ENCODE measurements around the gene RAB31. TPM values are rescaled to one million over a fixed set of nuclear protein-coding genes. Genes with fewer than 3 reads are reported as not detected.
A peak's percentile ranks its signal among the peaks of the same experiment; 100 is the strongest.

Gene RAB31
- total RNA-seq, 3 donors from 2014 or later: 0.40 to 1.8 (median 1.2) TPM

DNA sequence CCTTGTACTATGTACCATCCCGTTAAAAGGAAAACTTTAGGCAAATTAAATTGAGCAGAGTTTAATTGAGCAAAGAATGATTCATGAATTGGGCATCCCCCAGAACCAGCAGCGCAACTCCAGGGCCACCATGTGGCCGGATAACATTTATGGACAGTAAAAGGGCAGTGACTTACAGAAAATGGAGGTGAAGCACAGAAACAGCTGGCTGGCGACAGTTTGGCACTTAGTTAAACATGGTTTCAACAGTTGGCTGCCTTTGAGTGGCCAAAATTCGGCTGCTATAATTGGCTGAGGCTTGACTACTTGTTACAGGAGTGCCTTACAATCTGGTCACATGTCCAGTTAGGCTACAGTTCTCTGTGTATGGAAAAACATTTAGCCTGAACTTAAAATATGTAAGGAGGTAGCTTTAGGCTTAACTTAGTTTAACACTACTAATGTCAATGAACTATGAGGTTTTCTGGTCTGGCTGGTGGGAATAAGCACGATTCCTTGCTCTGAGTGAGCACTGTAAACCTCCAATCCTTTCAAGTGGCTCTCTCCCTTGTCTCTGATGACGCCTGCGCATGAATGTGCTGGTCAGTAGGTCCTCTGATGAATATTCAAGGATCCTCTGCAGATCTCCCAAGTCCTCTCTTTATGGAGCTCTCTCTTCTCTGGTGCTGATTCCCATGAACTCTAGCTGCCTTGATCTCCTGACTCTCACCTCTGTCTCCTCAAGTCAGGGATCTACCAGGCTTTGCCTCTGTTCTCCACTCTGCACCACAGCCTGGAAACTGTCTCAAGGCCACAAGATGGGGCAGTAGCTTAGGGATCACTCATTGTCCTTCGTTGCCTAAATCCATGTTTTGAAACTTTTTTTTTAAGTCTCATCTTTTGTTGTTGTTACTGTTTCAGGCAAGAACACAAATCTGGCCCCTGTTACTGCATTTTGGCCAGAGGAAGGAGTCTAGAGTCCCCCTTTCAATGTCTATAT is 24.4 kb upstream of the RAB31 start:
- Mint-ChIP-seq H3K27me3 (ENCODE audit: low read depth) (peaks cover 19% of the 10 kb centered on the region), H3K4me3 (no peak overlapping the region), H3K36me3 (ENCODE audit: insufficient read depth) (no peaks in the 10 kb centered on the region), H3K9me3 (no peaks in the 10 kb centered on the region), H3K4me1 (ENCODE audit: low read depth) (peaks cover 6% of the 10 kb centered on the region)
- ATAC-seq (no peak), DNase-seq (no peak)

DNA sequence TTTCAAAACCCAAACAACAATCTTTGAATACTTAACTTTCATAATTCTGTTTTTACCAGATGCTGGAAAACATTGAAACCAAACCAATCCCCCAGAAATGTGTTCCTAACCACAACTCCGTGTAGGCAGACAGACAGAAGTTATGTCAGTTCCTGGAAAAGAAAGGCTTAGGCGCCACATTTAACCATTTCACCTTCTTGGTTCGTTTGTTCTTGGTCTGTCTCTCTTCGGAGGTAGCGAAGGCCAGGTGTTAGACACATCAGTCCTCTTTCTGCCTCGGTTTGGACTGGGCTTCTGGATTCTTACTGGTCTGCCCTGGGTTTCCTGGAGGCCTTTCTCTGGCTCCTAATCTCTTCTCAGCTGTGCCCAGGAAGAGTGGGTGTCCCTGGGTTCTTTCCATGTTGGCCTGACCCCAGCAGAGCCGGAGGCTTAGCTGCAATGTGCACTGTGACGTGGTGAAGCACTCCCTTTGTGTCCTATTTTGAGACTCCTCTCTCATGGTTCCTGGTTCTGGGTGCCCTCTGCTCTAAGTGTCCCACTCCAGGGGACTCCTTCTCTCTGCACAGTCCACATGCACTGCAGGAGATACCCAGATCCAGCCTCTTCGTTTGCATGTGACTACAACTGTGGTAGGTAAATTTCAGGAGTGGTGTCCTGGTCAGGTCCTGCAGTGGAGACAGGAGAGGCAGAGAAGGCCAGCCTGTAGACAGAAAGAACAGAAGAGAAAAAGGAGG is 23.1 kb upstream of the RAB31 start:
- H3K36me3 Mint-ChIP-seq (ENCODE audit: insufficient read depth): no peaks in the 10 kb centered on the region
- peak; percentile 41 to 46 for ATAC-seq
- no peak for DNase-seq
- no peaks in the 10 kb centered on the region for H3K9me3 Mint-ChIP-seq
- H3K27me3 Mint-ChIP-seq (ENCODE audit: low read depth): peaks cover 19% of the 10 kb centered on the region
- peaks cover 6% of the 10 kb centered on the region for H3K4me1 Mint-ChIP-seq (ENCODE audit: low read depth)
- no peak overlapping the region for H3K4me3 Mint-ChIP-seq

DNA sequence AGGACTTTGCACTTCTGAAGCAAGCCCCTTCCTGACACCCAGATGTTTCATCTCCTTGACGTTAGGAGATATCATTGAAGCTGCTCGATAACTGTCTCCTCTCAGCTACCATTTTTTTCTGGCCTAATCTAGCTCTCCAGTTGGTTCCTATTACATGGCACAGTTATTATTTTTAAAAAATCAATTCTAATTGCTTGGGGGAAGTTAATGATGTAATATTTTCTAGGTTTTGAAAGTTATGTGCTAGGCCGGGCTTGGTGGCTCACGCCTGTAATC is 22.5 kb upstream of the RAB31 start:
- Mint-ChIP-seq H3K4me1 (ENCODE audit: low read depth) (peaks cover 6% of the 10 kb centered on the region), H3K36me3 (ENCODE audit: insufficient read depth) (no peaks in the 10 kb centered on the region), H3K4me3 (no peak overlapping the region), H3K9me3 (no peaks in the 10 kb centered on the region), H3K27me3 (ENCODE audit: low read depth) (peaks cover 21% of the 10 kb centered on the region)
- DNase-seq (no peak), ATAC-seq (no peak)

DNA sequence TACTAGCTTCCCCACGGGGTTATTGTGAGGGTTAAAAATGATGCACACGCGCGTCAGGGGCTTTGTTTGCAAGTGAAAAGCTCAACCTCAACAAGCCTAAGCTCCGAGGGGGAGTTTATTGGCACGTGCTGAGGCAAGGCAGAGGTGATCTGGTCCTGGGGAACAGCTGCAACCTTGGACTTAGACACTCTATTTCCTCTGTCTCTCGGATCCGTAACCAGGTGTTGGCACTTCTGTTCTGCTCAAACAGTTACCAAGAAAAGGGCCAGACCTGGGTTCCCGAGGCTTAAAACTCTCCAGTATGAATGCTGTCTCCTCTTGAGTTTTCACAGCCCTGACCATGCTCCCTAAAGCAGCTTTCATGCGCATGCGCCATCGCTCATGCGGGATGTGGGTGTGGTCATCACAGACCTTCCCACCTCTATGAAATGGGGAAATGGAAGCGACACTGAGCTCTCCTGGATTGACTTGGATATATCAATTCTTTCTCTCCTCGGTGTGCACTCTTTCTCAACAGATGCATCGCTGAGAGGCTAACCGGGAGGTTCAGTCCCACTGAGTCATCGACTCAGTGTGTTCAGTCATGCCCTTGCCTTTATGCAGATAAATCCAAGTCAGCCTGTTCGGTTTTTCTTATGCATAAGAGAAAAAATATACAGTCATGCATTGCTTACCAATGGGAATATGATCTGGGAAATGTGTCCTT is 19.9 kb upstream of the RAB31 start:
- Mint-ChIP-seq H3K36me3 (ENCODE audit: insufficient read depth) (no peaks in the 10 kb centered on the region), H3K4me3 (no peak overlapping the region), H3K9me3 (no peaks in the 10 kb centered on the region), H3K4me1 (ENCODE audit: low read depth) (peaks cover 6% of the 10 kb centered on the region), H3K27me3 (ENCODE audit: low read depth) (peaks cover 15% of the 10 kb centered on the region)
- DNase-seq (no peak), ATAC-seq (no peak)

DNA sequence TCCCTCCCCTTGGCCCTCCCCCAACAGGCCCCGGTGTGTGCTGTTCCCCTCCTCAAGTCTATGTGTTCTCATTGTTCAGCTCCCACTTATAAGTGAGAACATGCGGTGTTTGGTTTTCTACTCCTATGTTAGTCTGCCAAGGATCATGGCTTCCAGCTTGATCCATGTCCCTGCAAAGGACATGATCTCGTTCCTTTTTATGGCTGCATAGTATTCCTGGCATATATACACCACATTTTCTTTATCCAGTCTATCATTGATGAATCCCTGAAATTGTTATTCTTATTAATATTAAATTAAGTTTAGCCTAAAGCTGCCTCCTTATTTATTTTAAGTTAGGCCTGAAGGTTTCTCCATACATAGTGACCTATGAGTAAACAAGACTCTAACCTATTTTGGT is 18.8 kb upstream of the RAB31 start:
- no peak overlapping the region for H3K4me3 Mint-ChIP-seq
- ATAC-seq: no peak
- no peaks in the 10 kb centered on the region for H3K9me3 Mint-ChIP-seq
- H3K36me3 Mint-ChIP-seq (ENCODE audit: insufficient read depth): no peaks in the 10 kb centered on the region
- H3K27me3 Mint-ChIP-seq (ENCODE audit: low read depth): peaks cover 15% of the 10 kb centered on the region
- no peak for DNase-seq
- H3K4me1 Mint-ChIP-seq (ENCODE audit: low read depth): peaks cover 6% of the 10 kb centered on the region

DNA sequence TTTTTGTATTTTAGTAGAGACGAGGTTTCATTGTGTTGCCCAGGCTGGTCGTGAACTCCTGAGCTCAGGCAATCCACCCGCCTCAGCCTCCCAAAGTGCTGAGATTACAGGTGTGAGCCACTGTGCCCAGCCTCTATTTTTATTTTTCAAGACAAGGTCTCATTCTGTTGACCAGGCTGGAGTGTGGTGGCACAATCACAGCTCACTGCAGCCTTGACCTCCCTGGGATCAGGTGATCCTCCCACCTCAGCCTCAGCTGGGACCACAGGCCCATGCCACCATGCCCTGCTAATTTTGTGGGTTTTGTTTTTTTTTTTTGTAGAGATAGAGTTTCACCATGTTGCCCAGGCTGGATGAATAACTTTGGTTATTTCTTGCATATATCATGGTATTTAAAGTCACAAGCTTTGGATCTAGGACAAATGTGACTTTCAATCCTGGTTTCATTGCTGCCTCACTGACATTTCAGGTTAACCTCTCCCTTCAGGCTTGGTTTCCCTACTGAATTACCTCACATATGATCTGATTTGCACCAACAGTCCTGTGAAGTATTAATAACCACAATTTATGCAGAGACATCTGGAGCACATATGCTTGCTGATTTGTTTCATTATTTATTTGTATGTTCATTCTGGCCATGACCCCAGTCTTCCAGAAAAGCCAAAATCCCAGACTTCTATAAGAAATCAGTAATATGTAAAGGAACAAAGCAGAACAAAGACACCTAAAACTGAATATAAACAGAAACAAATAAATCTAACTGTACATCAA is 17.5 kb upstream of the RAB31 start:
- Mint-ChIP-seq H3K9me3 (no peaks in the 10 kb centered on the region), H3K4me3 (no peak overlapping the region), H3K27me3 (ENCODE audit: low read depth) (peaks cover 11% of the 10 kb centered on the region), H3K36me3 (ENCODE audit: insufficient read depth) (no peaks in the 10 kb centered on the region), H3K4me1 (ENCODE audit: low read depth) (no peaks in the 10 kb centered on the region)
- DNase-seq (no peak), ATAC-seq (no peak)

DNA sequence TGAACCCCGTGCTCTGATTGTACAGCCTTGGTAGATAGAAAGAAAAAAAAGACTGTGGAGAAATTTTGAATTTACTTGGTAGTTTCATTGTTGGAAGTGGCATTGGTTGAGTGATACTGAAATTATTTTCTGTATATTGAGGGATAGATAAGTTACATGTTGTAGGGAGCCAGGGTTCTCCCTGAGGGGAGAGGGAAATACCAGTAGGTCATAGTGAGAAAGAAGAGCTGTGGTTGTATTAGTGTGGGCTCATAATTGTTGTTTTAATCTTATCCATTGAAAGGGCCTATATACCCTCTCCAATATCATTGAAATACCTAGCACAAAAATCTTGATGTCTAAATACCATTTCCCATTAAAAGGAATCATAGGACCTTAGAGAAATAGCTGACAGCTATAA is 16.9 kb upstream of the RAB31 start:
- Mint-ChIP-seq H3K36me3 (ENCODE audit: insufficient read depth) (no peaks in the 10 kb centered on the region), H3K4me1 (ENCODE audit: low read depth) (peaks cover under 1% of the 10 kb centered on the region), H3K27me3 (ENCODE audit: low read depth) (peaks cover 10% of the 10 kb centered on the region), H3K4me3 (no peak overlapping the region), H3K9me3 (no peaks in the 10 kb centered on the region)
- DNase-seq (no peak), ATAC-seq (no peak)

DNA sequence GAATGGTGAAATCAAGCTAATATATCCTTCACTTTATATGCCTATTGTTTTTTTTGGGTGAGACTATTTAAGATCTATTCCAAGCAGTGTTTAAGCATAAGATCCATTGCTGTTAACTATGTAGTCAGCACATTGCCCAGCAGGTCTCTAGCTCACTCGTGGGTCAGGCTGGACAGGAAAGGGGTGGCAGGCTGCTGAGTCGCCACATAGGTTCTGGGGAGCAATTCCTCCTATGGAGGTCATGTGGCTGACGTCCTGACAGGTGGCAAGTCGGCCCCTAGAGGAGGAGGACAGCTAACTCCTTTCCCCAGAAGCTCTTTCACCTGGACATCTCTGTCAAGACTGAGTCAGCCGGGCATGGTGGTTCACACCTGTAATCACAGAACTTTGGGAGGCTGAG is 13.9 kb upstream of the RAB31 start:
- Mint-ChIP-seq H3K27me3 (ENCODE audit: low read depth) (peaks cover 12% of the 10 kb centered on the region), H3K9me3 (no peaks in the 10 kb centered on the region), H3K36me3 (ENCODE audit: insufficient read depth) (no peaks in the 10 kb centered on the region), H3K4me1 (ENCODE audit: low read depth) (peaks cover 3% of the 10 kb centered on the region), H3K4me3 (no peak overlapping the region)
- no peak for ATAC-seq
- no peak for DNase-seq

DNA sequence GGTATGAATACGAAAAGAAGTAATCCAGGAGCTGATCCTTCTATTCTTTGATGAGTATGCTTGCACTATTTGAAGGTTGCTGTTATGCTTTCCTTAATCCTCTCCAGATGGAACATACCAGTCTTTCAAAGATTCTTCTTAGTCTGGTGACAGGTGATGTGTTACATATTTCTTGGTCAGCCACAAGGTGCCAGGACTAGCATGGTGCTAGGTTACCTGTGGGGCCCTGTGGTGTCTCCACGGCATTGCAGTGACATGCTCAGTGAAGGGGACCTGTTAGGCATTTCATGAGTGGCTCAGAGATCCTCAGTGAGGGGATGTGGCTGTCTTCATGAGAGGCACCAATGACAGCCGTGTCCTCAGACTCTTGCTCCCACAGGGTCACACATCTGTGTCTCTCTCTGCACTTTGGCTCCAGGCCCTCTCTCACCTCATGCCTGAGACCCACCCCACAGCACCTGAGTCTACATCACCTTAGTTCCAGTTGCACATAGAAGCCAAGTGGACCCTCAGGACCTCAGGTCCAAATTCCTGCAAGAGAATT is 13.1 kb upstream of the RAB31 start:
- ATAC-seq: no peak
- Mint-ChIP-seq H3K4me3 (no peak overlapping the region), H3K27me3 (ENCODE audit: low read depth) (peaks cover 12% of the 10 kb centered on the region)

DNA sequence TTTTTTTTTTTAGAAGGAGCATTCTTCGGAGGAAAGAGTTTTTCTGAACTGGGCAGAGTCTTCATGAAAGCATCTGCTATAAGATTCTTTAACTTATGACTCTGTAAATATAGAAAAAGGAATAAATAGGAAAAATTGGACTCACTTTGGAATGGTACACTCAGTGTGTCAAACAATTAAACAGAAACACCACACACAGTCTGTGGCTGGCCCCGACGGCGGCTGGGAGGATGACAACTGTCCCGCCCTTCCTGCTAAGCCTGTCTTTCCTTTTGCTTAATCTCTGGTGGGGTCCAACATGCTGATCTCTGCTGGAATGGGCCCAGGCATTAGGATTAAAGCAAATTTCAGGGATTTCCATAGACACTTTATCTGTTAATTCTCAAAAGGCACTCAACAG is 12.5 kb upstream of the RAB31 start:
- H3K9me3 Mint-ChIP-seq: no peaks in the 10 kb centered on the region
- H3K4me1 Mint-ChIP-seq (ENCODE audit: low read depth): peaks cover 3% of the 10 kb centered on the region
- H3K4me3 Mint-ChIP-seq: no peak overlapping the region
- DNase-seq (no peak), ATAC-seq (no peak)
- no peaks in the 10 kb centered on the region for H3K36me3 Mint-ChIP-seq (ENCODE audit: insufficient read depth)
- H3K27me3 Mint-ChIP-seq (ENCODE audit: low read depth): peaks cover 10% of the 10 kb centered on the region

More for the DNA sequence above, 13.1 kb upstream of the RAB31 start:
- no peaks in the 10 kb centered on the region for H3K36me3 Mint-ChIP-seq (ENCODE audit: insufficient read depth)
- DNase-seq: no peak
- peaks cover 3% of the 10 kb centered on the region for H3K4me1 Mint-ChIP-seq (ENCODE audit: low read depth)
- H3K9me3 Mint-ChIP-seq: no peaks in the 10 kb centered on the region

DNA sequence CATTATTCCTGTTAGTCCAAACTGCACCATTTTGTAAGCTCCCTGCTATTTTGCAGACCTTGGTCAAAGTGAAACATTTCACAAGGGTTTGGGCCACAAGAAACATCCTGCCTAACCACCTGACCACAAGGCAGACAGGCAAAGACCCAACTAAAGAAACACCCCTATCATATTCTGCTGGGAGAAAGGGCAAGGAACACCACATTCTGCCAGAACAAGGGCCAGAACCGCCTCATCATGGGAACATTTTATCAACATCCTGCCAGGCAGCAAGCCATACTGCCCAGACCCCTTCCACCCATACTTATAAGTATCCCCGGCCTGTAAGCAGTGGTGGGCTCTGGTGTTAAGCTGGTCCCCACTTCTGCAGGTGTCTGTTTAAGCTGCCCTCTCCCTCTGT is 12.0 kb upstream of the RAB31 start:
- Mint-ChIP-seq H3K4me1 (ENCODE audit: low read depth) (peaks cover 3% of the 10 kb centered on the region), H3K9me3 (no peaks in the 10 kb centered on the region), H3K27me3 (ENCODE audit: low read depth) (peaks cover 9% of the 10 kb centered on the region), H3K36me3 (ENCODE audit: insufficient read depth) (no peaks in the 10 kb centered on the region), H3K4me3 (no peak overlapping the region)
- ATAC-seq: no peak
- DNase-seq: no peak

DNA sequence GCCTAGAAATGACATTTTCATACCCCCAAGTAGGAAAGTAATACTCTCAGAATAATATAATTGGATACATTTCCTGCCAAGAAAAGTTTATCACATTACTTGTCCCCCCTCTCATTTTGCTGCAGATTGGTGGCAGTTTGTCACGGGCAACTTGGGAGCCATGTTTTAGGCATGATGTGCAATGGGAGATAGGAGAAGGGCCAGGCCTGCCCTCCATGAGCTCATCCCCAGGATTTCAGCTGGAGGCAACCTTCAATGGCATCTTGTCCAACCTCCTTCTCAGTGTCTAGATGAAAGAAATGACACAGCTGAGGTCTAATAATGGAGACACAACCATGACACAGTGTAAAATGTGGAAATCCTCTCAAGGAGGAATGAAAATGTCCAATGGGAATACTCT is 11.4 kb upstream of the RAB31 start:
- Mint-ChIP-seq H3K9me3 (no peaks in the 10 kb centered on the region), H3K27me3 (ENCODE audit: low read depth) (peaks cover 11% of the 10 kb centered on the region), H3K4me1 (ENCODE audit: low read depth) (peaks cover 3% of the 10 kb centered on the region), H3K36me3 (ENCODE audit: insufficient read depth) (no peaks in the 10 kb centered on the region), H3K4me3 (no peak overlapping the region)
- DNase-seq (no peak), ATAC-seq (no peak)

DNA sequence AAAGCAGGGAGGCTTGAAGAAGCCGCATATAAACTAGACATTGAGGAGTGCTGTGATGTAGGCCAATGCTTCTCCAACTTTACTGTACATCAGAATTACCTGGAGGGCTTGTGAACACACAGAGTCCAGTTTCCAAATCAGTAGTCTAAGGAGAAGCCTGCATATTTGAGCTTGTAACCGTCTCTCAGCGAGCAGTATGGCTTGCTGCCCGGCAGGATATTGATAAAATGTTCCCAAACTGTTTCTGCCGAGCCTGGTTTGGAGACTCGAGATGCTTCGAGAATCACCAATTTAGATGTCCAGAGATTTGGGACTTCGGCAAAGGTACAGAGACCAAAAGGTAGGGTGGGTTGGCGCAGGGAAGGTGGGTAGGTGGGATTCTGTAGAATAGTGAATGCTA is 11.0 kb upstream of the RAB31 start:
- no peaks in the 10 kb centered on the region for H3K36me3 Mint-ChIP-seq (ENCODE audit: insufficient read depth)
- no peak for ATAC-seq
- no peak for DNase-seq
- no peak overlapping the region for H3K4me3 Mint-ChIP-seq
- peaks cover 3% of the 10 kb centered on the region for H3K4me1 Mint-ChIP-seq (ENCODE audit: low read depth)
- peaks cover 12% of the 10 kb centered on the region for H3K27me3 Mint-ChIP-seq (ENCODE audit: low read depth)
- H3K9me3 Mint-ChIP-seq: no peaks in the 10 kb centered on the region

DNA sequence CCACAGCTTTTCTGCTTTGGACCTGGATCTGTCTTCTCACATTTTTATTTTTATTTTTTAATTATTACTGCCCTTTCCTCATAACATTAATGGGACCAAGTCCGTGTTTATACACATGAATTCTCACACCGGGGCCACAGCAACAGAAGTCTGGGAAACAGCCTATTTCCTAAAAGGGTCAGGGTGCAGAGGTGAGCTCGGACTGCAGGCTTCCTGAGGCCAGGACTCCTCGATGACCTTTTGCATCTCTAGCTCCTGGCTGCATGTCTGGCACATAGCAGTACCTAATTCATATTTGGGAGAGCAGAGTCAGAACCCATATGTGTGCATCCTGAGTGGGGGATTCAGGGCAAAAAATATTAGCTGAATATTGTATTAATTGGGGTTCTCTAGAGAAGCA is 9.6 kb upstream of the RAB31 start:
- Mint-ChIP-seq H3K4me3 (no peak overlapping the region), H3K27me3 (ENCODE audit: low read depth) (peaks cover 15% of the 10 kb centered on the region), H3K9me3 (no peaks in the 10 kb centered on the region), H3K4me1 (ENCODE audit: low read depth) (peaks cover 3% of the 10 kb centered on the region), H3K36me3 (ENCODE audit: insufficient read depth) (no peaks in the 10 kb centered on the region)
- DNase-seq: no peak
- no peak for ATAC-seq

Data from activated T-cell treated with anti-CD3 and anti-CD28 coated beads, Interleukin-2, amount 50 U/mL, for 4 hours (primary cell).